Mesenteric fat pad (tissue), 1 donor: ENCODE data around the gene KCNB1. TPM values are rescaled to one million over a fixed set of nuclear protein-coding genes. Genes with fewer than 3 reads are reported as not detected.

Source experiments
- DNase-seq: peaks from one replicate; pipeline ENCODE4 v3.0.0-alpha.2; 2020; ENCODE audit warnings: low spot score
- long read RNA-seq: library from polyadenylated mRNA; unstranded; transcript quantifications from one replicate; pipeline ENCODE4 v2.0.0, GENCODE V29; 2020
- total RNA-seq: library from RNA; stranded (reverse); fragmentation: NEBNext Ultra II Directional; extraction: Animal tissue kit (Norgen Biotek cat#: 25700); gene quantifications from one replicate; pipeline ENCODE4 v1.2.1, GENCODE V29; 2021
- donor health status: DM: yes; HTN: yes; CAD: no.

The KCNB1 gene
- 43.0 TPM for total RNA-seq
- long read RNA-seq, full-length matches to known transcripts: 5 of 48 reads
- long read RNA-seq, partial matches to known transcripts: 0 of 48 reads
- long read RNA-seq, other reads (novel, unspliced or antisense): 43 of 48 reads

DNA sequence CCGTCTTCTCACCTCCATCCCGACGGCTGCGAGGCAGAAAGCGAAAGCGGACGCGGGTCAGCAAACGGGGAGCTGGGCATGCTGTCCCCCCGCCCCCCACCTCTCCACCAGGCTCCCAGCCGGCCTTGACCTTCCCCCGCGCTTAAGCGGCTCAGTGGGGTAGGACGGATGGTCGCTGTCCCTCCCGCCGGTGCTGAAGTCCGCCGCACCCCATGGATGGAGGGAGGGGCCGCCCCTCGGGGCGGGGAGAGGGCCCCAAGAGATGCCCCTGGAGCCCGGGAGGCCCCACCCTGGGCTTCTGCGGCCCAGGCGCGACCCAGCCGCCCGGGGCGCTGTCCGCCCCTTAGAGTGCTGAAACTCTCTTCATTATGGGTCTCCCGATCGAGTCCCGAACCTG is at the start of gene KCNB1:
Gene KCNB1 (minus strand): TSS at position 48 of the 397 bp plus-strand sequence. CDS start 188 bp downstream, outside the sequence.
- DNase-seq: no peak

DNA sequence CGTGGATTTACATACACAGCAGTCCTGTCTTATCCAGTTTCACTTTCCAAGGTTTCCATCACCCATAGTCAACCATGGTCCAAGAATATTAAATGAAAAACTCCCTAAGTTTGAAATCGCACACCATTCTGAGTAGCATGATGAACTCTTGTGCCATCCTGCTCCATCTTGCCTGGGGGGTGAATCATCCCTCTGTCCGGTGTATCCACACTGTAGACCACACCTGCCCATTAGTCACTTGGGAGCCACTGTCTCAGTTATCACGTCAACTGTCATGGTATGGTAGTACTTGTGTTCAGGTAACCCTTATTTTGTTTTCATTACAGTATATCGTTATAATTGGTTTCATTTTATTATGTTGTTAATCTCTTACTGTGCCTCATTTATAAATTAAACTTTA is 47.0 kb upstream of the KCNB1 start:
- no peak for DNase-seq

DNA sequence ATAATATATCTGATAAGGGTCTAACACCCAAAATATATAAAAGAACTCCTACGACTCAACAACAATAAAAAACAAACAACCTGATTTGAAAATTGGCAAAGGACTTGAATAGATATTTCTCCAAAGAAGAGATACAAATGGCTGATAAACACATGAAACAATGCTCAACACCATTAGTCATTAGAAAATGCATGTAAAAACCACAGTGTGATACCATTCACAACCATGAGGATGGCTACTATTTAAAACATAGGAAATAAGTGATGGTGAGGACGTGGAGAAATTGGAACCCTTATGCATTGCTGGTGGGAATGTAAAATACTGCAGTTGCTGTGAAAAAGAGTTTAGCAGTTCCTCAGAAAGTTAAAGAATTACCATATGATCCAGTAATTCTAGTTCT is 44.1 kb upstream of the KCNB1 start:
- DNase-seq: no peak

DNA sequence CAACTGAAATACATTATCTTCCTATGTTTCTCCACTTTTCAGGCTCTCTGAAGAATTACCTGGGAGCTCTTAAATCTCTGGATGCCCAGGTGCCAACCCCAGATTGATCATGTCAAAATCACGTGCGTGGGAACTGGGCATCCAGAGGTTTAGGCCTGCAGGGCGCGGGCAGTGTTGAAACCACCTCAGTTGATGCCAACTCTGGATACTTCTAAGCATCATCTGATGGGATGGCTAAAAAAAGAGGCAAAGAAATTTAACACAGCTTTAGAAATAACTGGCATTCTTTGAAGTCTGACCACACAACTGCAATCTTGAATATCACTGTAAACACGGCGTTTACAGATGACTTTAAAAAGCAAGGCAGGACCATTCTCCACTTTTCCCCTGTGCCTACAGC is 43.6 kb upstream of the KCNB1 start:
- DNase-seq: no peak

DNA sequence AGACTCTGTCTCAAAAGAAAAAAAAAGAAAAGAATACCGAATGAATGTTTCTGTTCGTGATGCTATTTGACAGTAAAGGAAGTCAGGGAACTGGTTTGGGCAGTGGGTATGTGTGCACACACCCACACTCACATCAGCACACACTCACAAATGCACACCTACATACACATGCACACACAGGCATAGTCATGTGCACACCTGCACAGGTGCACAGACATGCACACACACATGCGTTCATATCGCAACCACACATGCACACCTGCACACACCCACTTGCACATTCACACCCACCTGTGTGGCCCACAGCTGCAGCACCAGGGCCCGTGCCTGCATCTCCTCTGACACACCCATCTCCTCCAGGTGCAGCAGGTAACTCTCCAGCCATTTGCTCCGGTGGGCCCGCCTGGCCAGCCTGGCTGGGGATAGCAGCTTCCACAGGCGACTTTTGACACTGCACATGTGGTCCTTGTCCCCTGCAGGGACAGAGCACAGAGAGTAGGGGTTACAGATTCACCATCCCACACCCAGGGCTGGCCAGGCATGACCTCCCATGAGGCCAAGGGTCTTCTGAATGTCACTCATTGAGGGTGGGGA is 41.4 kb upstream of the KCNB1 start:
- no peak for DNase-seq

DNA sequence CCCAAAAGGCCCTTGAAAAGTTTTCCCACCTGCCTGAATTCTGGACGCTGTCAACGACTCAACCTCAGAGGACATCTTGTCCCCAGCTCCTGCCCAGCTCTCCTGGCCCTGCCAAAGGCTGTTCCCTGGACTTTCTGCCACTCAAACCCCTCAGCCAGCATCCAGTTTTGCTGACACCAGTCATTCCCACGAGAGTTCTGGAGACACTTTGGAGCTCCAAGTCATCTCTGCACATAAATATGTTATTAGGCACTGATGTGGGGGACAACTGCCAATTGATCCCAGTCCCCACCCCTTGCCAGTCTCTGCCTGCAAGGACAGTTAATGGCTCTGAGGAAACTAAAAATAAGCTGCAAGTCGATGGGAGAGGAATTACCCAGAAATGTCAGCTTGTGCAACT is 38.9 kb upstream of the KCNB1 start:
- no peak for DNase-seq

DNA sequence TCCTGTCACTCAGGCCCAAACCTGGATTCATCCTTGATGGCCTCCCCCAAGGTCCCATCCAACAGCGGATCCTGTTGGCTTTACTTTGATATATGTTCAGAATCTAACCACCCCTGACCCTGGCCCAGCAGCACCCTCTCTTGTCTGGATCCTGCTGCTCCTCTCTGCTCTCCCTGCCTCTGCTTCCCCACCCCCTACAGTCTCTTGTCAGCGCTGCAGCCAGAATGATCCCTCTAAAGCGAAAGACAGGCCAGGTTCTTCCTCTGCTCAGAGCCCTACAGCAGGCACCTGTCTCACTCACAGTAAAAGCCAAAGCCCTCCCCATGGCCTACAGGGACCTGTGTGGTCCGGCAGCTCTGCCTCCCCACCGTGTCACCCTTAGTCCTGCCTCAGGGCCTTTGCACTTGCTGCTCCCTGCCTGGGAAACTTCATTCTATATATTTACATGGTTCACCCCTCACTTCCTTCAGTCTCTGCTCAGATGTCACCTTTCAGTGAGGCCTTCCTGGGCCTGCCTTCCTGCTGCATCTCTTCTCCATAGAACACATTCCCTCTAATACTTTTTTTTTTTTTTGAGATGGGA is 37.4 kb upstream of the KCNB1 start:
- DNase-seq: no peak

DNA sequence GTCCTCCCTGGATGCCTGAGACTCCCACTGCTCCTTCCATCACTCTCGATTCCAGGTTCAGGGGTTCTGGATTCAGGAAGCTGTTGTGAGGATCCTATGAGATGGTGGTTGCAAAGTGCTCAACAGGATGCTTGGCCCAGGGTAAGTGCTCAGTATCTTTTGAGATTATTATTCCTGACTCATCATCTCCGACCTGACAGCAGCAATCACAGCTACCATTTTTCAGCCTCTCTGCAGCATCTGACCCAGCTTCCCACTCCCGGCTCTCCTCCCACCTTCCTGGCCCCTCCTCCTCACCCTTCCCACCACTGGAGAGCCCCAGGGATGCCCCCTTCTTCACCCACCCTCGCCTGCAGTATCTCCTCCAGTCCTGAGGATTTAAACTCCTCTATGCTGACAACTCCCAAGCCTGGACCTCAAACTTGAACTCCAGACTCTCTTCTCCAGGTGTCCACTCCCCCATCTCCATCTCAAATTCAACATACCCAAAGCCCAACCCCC is 36.8 kb upstream of the KCNB1 start:
- no peak for DNase-seq

DNA sequence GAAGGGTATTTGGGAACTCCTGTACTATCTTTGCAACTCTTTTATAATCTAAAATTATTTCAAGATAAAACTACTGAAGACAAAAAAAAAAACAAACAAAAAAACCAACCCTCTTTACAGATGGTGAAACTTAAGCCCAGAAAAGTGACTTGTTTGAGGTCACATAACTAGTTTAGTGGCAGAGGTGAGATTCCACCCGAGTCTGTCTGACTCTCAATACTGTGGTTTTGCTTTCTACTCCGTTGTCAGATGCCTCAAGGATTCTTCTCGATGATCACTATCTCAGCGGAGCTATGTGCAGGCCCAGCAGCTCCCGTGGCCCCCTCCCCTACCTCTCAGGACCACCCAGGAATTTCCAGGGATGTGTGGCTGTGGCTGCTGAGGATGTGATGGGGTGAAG is 36.1 kb upstream of the KCNB1 start:
- DNase-seq: no peak

DNA sequence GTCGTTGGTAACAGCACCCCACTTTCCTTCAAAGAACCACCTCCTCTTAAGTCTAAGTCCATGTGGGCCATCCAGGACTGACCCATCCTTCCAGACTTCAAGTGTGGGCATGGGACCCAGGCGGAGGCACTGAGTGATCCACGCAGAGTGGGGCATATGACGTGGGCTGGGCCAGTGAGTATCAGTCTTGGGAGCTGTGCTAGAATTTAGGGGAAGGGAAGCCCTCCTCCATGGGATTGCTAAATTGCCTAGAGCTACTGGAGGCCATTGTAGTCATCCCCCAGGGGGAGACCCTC is 35.3 kb upstream of the KCNB1 start:
- no peak for DNase-seq

DNA sequence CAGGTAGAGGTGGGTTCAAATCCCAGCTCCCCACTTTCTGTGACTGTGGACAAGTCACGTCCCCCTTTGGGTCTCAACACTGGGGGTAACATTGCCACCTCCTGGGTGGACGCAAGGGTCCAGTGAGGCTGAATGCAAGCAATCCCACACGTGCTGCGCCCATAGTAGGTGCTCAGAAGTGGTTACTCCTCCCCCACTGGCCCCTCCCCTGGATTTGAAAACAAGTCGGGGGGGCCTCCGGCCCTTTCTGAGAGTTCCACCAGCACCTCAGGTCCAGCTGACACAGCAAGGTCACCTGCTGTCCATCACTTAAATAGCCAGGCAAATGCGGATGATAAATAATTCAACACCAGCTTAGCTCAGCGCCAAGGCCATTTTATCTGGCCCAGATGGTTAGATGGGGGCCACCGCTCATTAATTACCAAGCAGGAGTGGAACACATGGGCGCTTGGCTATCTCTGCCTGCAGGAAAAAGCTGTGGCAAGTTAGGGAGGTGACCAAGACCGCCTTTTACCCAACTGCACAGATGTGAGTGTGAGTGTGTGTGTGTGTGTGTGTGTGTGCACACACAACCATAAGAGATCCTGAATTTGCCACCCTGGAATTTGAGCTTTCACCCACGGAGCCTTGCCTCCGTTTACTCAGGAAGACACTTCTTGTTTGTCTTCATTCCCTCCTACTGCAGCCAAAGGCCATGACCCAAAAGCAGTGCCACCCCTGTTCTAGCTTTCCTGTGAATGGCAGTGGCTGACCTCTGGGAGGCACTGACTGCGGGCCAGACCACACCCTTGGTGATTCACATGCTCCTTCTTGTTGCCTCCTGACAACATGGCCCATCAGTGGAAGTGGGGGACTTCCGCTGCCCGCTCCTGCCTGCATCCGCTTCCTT is 34.7 kb upstream of the KCNB1 start:
- no peak for DNase-seq

DNA sequence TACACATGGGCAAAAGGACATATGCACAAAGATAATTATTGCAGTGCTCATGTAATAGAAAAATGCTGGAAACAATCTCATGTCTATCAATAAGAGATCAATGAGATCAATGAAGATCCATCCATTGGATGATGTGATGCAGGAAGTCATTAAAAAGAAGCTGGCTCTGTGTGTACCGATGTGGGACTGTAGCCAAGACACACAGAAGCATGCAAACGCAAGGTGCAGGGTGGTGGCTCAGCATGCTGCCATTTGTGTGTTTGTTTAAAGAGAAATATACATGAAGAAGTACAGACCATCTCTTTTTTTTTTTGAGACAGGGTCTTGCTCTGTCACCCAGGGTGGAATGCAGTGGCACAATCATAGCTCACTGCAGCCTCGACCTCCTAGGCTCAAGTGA is 33.1 kb upstream of the KCNB1 start:
- DNase-seq: no peak

DNA sequence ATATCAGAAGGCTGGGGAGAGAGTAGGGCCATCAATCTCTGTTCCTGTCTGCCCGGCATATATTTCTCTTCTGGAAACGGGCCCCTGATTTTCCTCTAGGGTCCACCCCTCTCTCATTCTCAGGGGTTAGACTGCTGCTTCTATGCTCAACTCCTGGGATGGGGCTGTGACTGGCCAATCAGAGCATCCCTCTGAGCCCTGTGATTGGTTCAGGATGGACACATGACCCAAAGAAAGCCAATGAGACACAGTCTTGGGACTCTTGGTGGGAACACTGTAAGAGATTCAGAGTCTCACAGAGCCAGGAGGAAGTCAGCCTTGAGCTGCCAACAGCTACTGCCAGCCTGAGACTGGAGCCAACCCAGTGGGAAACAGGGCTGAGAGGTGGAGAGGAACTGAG is 31.0 kb upstream of the KCNB1 start:
- no peak for DNase-seq

DNA sequence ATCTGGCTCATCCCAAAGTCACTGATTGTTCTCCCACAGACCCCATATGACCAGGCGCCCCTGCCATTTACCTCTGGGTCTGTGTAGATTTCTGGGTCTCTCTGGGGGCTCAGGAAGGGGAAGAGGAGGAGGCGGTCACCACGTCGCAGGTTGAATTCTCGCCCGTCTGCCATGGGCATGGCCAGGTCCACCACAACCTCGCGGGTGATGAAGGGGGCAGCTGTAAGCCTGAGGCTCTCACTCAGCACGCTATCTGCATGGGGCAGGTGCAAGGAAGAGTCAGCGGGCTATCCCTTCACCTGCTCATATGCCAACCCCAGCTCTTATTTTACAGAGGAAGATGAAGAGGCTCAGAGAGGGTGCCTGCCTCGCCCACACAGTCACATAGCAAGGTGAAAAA is 30.5 kb upstream of the KCNB1 start:
- no peak for DNase-seq

DNA sequence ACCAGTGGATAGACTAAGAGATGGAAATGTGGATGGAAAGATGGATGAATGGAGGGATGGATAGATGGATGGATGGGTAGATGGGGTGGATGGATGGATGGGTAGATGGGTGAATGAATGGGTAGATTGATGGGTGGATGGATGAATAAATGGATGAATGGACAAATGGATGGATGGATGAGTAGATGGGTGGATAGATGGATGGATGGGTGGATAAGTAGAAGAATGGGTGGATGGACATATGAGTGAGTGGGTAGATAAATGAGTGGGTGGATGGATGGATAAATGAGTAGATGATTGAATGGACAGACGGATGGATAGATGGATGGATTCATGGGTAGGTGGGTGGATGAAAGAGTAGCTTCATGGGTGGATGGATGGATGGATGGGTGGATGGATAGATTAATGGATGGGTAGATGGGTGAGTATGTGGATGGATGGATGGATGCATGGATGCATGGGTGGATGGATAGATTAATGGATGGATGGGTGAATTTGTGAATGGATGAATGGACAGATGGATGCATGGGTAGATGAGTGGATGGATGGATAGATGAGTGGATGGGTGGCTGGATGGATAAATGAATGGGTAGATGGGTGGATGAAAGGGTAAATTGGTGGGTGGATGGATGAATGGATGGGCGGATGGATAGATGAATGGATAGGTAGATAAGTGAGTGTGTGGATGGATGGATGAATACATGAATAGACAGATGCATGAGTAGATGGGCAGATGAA is 29.5 kb upstream of the KCNB1 start:
- DNase-seq: no peak

DNA sequence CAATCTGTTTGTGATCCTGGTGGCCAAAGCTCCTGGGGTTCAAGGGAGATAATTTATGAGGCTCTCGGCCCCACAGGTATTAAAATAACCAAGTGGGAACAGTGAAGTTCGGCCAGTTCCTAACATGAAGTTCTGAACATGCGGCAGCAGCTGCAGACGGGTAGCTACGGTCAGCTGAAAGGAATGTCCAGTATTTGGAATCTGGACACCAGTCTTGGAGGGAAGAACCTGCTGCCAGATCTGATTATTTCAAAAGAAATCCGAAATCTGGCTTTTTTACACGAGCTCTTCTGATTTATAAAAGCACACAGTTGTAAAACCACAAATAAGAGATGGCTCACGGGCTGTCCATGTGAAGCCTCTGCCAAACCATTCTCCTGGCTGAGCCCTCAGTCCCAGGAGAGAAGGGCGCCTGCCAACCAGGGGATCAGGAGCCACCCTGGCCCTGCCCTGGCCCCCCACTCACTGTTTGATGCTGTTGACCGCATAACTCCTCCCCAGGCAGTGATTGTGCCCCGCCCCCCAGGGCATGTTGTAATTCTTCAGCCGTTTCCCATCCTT is 28.2 kb upstream of the KCNB1 start:
- no peak for DNase-seq

DNA sequence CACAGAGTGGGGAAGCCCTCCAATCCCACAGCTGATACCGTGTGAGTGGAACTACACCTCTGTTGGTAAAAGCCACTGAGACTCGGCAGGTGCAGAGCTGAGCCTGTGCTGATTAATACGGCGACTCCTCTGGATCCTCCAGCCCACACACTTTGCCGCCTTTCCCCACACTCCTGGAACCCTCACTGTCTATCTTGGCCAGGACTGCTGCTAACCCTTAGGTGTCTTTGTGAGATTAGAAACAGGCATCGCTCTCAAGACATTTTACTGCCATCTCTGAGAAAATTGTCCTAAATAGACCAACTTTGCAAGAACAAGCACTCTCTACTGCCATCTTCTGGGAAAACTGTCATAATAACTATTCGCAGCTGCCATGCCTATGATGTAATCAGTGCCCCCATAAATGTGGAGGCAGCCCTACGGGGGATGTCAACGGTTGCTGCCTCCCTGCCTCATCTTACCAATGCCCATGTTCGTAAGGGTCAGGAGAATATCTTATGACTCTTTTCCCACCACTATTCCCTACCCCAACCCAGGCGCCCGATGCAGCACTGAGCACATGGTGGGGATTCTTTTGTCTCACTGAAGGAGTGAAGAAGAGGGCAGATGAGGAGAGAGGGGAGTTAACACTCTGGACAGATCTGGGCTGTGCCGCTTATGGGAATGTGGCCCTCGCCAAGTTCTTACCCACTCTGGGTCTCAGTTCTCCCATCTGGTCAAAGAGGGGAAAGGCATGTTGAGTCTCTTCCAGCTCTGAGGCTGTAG is 26.1 kb upstream of the KCNB1 start:
- no peak for DNase-seq

DNA sequence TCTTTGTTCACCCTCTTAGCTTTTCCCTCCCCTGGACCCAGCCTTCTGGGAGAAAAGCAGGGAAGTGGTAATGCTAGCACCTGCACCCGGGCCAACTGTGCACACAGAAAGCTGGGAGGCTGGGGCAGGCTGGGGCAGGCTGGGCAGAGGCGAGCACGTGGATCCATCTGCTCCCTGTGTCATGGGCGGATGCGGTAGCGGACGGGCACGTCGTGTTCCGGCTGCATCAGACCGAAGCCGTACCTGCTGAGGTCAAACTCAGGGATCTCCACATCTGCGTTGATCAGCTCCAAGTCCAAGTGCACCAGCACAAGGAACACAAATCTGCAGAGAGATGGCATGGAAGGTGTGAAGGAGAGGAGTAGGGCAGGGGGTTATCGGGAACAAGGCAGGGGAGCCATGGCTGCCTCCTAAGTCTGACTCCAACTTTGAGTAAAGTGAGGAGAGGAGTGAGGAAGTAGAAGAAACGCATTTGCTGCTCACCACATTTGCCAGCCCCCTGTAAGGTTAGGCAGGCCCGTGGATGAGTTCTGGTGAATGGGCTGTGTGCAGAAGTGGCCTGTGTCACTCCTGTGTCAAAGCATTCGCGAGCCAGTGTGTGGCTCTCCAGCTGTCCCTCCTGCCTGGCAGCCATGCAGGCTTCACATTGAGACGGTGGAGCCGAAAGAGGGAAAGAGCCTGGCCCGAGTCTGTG is 25.4 kb upstream of the KCNB1 start:
- no peak for DNase-seq

DNA sequence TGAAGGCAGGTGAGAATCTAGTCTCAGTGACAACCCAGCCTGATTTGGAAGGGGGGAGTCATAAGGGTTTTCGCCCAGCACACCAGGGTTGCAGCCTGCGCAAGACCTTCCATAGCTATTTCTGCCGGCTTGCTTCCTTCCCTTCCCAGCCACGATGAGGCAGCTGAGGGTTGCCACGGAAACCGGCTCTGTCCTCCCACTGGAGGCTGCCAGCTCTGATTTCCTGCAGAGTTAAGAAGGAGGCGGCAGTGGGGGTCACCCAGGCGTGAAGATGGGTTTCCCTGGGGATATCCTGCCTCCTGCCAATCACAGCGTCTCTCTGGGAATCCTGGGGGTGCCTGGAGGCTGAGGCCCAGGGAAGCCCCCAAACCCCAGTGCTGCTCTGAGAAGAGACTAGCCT is 23.1 kb upstream of the KCNB1 start:
- no peak for DNase-seq

DNA sequence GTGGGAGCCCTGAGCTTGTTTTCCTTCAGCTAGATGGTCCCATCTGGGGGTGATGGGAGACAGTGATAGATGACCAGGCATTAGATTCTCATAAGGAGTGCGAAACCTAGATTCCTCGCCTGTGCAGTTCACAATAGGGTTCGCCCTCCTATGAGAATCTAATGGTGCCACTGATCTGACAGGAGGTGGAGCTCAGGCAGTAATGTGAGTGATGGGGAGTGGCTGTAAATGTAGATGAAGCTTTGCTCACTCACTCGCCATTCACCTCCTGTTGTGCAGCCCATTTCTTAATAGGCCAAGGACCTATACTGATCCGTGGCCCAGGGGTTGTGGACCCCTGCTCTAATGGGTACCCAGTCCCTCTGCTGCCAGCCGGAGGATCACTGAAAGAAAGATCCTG is 20.7 kb upstream of the KCNB1 start:
- no peak for DNase-seq
